GM19463 (cell line): ENCODE results near the gene BICD1.
A peak's percentile ranks its signal among the peaks of the same experiment; 100 is the strongest.

Source experiments
- ATAC-seq: cut with Tn5 transposase; IDR thresholded peaks from one replicate; pipeline ENCODE4 v1.9.1; 2021; ENCODE audit warnings: mild to moderate bottlenecking, moderate library complexity; ENCODE audit not compliant: unreplicated experiment

The BICD1 gene

GRCh38 chr12:32398816-32399369 lies 292.2 kb downstream of the BICD1 start:
- no peak for ATAC-seq

- peak; percentile 91 for ATAC-seq
These were observed 292.9 kb downstream of the BICD1 start, which contains the start of gene FGD4 for GRCh38 chr12:32399370-32400113. TSS of gene FGD4 (plus strand) at chr12:32399558.

GRCh38 chr12:32400114-32400672 lies 293.5 kb downstream of the BICD1 start:
- no peak for ATAC-seq

- ATAC-seq = no peak
These were observed 294.2 kb downstream of the BICD1 start for GRCh38 chr12:32400866-32401265.

- ATAC-seq = no peak
These were observed 295.5 kb downstream of the BICD1 start for GRCh38 chr12:32402170-32402569.

GRCh38 chr12:32402946-32403345 lies 296.3 kb downstream of the BICD1 start:
- no peak for ATAC-seq

GRCh38 chr12:32407795-32408194 lies 301.1 kb downstream of the BICD1 start:
- ATAC-seq = no peak

- ATAC-seq = no peak
These were observed 306.8 kb downstream of the BICD1 start for GRCh38 chr12:32413412-32413811.

- no peak for ATAC-seq
These were observed 311.6 kb downstream of the BICD1 start for GRCh38 chr12:32418221-32418620.

GRCh38 chr12:32418903-32419519 lies 312.4 kb downstream of the BICD1 start:
- ATAC-seq = no peak

GRCh38 chr12:32419520-32419960 lies 312.9 kb downstream of the BICD1 start:
- peak; percentile 53 for ATAC-seq

- no peak for ATAC-seq
These were observed 313.7 kb downstream of the BICD1 start for GRCh38 chr12:32420356-32420755.

- no peak for ATAC-seq
These were observed 316.9 kb downstream of the BICD1 start for GRCh38 chr12:32423559-32423958.

- no peak for ATAC-seq
These were observed 324.4 kb downstream of the BICD1 start for GRCh38 chr12:32431025-32431424.
